ENCODE measurements around the gene SMARCD1. TPM values are rescaled to one million over a fixed set of nuclear protein-coding genes. Genes with fewer than 3 reads are reported as not detected.

SMARCD1 gene
- total and polyA plus RNA-seq, 4 donors, result 4.6 to 24.4 (median 15.3) TPM

DNA sequence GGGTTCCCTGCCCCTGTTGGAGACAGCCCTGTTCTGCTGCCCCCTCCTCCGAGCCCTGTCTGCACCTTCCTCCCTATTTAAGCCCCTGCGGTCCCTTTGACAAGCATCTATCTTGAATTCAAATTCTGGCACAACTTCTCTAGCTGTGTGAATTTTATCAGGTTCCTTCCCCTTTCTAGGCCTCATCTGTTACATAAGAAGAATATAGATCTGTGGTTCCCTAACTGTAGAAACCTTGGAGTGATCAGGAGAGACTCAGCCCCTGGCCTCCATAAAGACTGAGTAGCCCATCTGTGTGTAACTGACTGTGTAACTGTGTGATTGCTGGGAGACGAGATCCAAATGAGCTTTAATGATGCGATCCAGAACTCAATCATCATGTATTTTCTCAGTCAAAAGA is 46.8 kb upstream of the SMARCD1 start:
- Histone ChIP-seq H3K27me3 (ENCODE audit: control insufficient read depth in 4 of 4, insufficient read depth in 4 of 4, low read length in 3 of 4) (no peaks in the 10 kb centered on the region), H3K9me3 (ENCODE audit: control insufficient read depth in 4 of 4, low read length in 3 of 4) (no peaks in the 10 kb centered on the region), H3K4me3 (ENCODE audit: low read depth in 1 of 3, low read length in 3 of 3) (no peak overlapping the region), H3K27ac (ENCODE audit: low read depth in 1 of 2, low read length in 2 of 2) (no peak overlapping the region), H3K36me3 (ENCODE audit: control insufficient read depth in 4 of 4, insufficient read depth in 3 of 4, low read depth in 1 of 4, low read length in 3 of 4) (no peaks in the 10 kb centered on the region), H3K9ac (ENCODE audit: low read depth in 1 of 2, low read length in 2 of 2) (no peak overlapping the region), H3K4me1 (ENCODE audit: control insufficient read depth in 4 of 4, insufficient read depth in 4 of 4, low read length in 3 of 4) (no peaks in the 10 kb centered on the region)
- 87% methylated on average over 4 of the region's 4 CpGs for WGBS
- no peak for DNase-seq (ENCODE audit: low spot score)
- TF ChIP-seq HNF4G (IDR thresholded peaks at IDR 0.05) (no peak), JUND (IDR thresholded peaks at IDR 0.05) (no peak), FOXA1 (IDR thresholded peaks at IDR 0.05) (no peak), HNF4A (conservative IDR thresholded peaks at IDR 0.05) (no peak), TAF1 (conservative IDR thresholded peaks at IDR 0.05) (no peak), SP1 (IDR thresholded peaks at IDR 0.05) (no peak), RAD21 (IDR thresholded peaks at IDR 0.05) (no peak), EGR1 (IDR thresholded peaks at IDR 0.05; ENCODE audit: low read depth in 2 of 2) (no peak), GABPA (IDR thresholded peaks at IDR 0.05 in 1 of 2, conservative IDR thresholded peaks at IDR 0.05 in 1 of 2) (no peak), RXRA (IDR thresholded peaks at IDR 0.05) (no peak)
- TF ChIP-seq, protein P1, sequence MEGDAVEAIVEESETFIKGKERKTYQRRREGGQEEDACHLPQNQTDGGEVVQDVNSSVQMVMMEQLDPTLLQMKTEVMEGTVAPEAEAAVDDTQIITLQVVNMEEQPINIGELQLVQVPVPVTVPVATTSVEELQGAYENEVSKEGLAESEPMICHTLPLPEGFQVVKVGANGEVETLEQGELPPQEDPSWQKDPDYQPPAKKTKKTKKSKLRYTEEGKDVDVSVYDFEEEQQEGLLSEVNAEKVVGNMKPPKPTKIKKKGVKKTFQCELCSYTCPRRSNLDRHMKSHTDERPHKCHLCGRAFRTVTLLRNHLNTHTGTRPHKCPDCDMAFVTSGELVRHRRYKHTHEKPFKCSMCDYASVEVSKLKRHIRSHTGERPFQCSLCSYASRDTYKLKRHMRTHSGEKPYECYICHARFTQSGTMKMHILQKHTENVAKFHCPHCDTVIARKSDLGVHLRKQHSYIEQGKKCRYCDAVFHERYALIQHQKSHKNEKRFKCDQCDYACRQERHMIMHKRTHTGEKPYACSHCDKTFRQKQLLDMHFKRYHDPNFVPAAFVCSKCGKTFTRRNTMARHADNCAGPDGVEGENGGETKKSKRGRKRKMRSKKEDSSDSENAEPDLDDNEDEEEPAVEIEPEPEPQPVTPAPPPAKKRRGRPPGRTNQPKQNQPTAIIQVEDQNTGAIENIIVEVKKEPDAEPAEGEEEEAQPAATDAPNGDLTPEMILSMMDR (IDR thresholded peaks at IDR 0.05; ENCODE audit: low read depth, low read length, missing input control), result no peak
- TF ChIP-seq, protein P2, sequence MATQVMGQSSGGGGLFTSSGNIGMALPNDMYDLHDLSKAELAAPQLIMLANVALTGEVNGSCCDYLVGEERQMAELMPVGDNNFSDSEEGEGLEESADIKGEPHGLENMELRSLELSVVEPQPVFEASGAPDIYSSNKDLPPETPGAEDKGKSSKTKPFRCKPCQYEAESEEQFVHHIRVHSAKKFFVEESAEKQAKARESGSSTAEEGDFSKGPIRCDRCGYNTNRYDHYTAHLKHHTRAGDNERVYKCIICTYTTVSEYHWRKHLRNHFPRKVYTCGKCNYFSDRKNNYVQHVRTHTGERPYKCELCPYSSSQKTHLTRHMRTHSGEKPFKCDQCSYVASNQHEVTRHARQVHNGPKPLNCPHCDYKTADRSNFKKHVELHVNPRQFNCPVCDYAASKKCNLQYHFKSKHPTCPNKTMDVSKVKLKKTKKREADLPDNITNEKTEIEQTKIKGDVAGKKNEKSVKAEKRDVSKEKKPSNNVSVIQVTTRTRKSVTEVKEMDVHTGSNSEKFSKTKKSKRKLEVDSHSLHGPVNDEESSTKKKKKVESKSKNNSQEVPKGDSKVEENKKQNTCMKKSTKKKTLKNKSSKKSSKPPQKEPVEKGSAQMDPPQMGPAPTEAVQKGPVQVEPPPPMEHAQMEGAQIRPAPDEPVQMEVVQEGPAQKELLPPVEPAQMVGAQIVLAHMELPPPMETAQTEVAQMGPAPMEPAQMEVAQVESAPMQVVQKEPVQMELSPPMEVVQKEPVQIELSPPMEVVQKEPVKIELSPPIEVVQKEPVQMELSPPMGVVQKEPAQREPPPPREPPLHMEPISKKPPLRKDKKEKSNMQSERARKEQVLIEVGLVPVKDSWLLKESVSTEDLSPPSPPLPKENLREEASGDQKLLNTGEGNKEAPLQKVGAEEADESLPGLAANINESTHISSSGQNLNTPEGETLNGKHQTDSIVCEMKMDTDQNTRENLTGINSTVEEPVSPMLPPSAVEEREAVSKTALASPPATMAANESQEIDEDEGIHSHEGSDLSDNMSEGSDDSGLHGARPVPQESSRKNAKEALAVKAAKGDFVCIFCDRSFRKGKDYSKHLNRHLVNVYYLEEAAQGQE (IDR thresholded peaks at IDR 0.05), result no peak
- TF ChIP-seq, protein P3, sequence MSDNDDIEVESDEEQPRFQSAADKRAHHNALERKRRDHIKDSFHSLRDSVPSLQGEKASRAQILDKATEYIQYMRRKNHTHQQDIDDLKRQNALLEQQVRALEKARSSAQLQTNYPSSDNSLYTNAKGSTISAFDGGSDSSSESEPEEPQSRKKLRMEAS (IDR thresholded peaks at IDR 0.05), result no peak
- TF ChIP-seq, protein P4, sequence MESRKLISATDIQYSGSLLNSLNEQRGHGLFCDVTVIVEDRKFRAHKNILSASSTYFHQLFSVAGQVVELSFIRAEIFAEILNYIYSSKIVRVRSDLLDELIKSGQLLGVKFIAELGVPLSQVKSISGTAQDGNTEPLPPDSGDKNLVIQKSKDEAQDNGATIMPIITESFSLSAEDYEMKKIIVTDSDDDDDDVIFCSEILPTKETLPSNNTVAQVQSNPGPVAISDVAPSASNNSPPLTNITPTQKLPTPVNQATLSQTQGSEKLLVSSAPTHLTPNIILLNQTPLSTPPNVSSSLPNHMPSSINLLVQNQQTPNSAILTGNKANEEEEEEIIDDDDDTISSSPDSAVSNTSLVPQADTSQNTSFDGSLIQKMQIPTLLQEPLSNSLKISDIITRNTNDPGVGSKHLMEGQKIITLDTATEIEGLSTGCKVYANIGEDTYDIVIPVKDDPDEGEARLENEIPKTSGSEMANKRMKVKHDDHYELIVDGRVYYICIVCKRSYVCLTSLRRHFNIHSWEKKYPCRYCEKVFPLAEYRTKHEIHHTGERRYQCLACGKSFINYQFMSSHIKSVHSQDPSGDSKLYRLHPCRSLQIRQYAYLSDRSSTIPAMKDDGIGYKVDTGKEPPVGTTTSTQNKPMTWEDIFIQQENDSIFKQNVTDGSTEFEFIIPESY (IDR thresholded peaks at IDR 0.05), result no peak

DNA sequence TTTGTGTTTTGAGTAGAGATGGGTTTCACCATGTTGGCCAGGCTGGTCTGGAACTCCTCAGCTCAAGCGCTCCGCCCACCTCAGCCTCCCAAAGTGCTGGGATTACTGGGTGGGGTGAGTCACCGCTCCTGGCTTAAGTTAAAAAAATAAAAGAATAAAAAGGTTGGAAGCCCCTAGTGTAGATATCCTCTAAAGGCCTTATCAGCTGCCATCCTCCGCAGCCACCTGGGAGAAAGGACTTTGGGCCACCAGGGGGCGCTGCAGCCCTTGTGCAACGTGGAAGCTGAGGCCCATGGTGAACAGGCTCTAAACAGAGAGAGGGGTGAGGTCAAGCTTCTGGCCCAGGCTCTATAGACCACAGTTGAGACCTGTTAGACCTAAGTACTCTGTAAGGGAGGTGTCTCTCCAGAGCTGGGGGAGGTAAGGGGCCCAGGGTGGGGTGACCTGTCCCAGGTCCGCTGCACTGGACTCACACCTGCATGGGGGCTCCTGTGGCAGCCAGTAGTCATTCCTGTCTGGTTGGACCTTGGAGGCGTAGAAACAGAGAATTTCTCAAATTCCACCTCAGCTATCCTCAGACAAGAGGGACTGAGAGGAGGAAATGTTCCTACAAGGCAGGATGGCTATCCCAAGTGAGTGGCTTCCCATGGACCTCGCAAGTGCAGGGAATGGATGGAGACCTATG is 45.8 kb upstream of the SMARCD1 start:
- 52% methylated on average over 9 of the region's 9 CpGs for WGBS
- no peak overlapping the region for H3K4me3 ChIP-seq (ENCODE audit: low read depth in 1 of 3, low read length in 3 of 3)
- no peaks in the 10 kb centered on the region for H3K36me3 ChIP-seq (ENCODE audit: control insufficient read depth in 4 of 4, insufficient read depth in 3 of 4, low read depth in 1 of 4, low read length in 3 of 4)
- H3K9ac ChIP-seq (ENCODE audit: low read depth in 1 of 2, low read length in 2 of 2), result no peak overlapping the region
- peak; percentile 97 for DNase-seq (ENCODE audit: low spot score)
- no peaks in the 10 kb centered on the region for H3K4me1 ChIP-seq (ENCODE audit: control insufficient read depth in 4 of 4, insufficient read depth in 4 of 4, low read length in 3 of 4)
- TF ChIP-seq, protein P1 (IDR thresholded peaks at IDR 0.05; ENCODE audit: low read depth, low read length, missing input control), result peak; percentile 83
- TF ChIP-seq FOXA2 (IDR thresholded peaks at IDR 0.05) (no peak), RAD21 (IDR thresholded peaks at IDR 0.05) (peak; percentile 78 to 86)
- H3K9me3 ChIP-seq (ENCODE audit: control insufficient read depth in 4 of 4, low read length in 3 of 4), result no peaks in the 10 kb centered on the region
- H3K27me3 ChIP-seq (ENCODE audit: control insufficient read depth in 4 of 4, insufficient read depth in 4 of 4, low read length in 3 of 4), result no peaks in the 10 kb centered on the region
- H3K27ac ChIP-seq (ENCODE audit: low read depth in 1 of 2, low read length in 2 of 2), result no peak overlapping the region
